Stimulated activated naive CD8-positive, alpha-beta T cell treated with anti-CD3 and anti-CD28 coated beads, Interleukin-15, amount 100 ng/mL, for 72 hours (primary cell): ENCODE results near the gene CROCC.
A peak's percentile ranks its signal among the peaks of the same experiment; 100 is the strongest.
"Not testable (repeated sequence)": the region's sequence is repeated elsewhere in the genome, so short reads cannot be mapped to it uniquely, and the experiment has no call there.

Experiments
- ATAC-seq: fragments of 150-1000 bp; cut with Tn5 transposase; 2 replicates; pipeline ENCODE4 v1.10.0; 2021; ENCODE audit warnings: mild to moderate bottlenecking, moderate library complexity
- DNase-seq, 2 donors: peaks; one replicate each; pipeline ENCODE4 v3.0.0; 2021 to 2022
- H3K27ac Mint-ChIP-seq, 2 donors: one replicate each; pipeline ENCODE4 v1.8.0; 2022; ENCODE audit warnings: mild to moderate bottlenecking in 2 of 2, mixed read lengths in 2 of 2, moderate library complexity in 2 of 2
- H3K27me3 Mint-ChIP-seq: one replicate; pipeline ENCODE4 v1.8.0; 2022; ENCODE audit warnings: mixed read lengths
- H3K4me1 Mint-ChIP-seq: one replicate; pipeline ENCODE4 v1.8.0; 2022; ENCODE audit warnings: mild to moderate bottlenecking, mixed read lengths
- H3K4me3 Mint-ChIP-seq, 2 donors: one replicate each; pipeline ENCODE4 v1.8.0; 2022; ENCODE audit warnings: mild to moderate bottlenecking in 2 of 2, mixed read lengths in 2 of 2, moderate library complexity in 1 of 2
- H3K9me3 Mint-ChIP-seq, 2 donors: one replicate each; pipeline ENCODE4 v1.8.0; 2022; ENCODE audit warnings: mixed read lengths in 2 of 2

Gene CROCC

DNA sequence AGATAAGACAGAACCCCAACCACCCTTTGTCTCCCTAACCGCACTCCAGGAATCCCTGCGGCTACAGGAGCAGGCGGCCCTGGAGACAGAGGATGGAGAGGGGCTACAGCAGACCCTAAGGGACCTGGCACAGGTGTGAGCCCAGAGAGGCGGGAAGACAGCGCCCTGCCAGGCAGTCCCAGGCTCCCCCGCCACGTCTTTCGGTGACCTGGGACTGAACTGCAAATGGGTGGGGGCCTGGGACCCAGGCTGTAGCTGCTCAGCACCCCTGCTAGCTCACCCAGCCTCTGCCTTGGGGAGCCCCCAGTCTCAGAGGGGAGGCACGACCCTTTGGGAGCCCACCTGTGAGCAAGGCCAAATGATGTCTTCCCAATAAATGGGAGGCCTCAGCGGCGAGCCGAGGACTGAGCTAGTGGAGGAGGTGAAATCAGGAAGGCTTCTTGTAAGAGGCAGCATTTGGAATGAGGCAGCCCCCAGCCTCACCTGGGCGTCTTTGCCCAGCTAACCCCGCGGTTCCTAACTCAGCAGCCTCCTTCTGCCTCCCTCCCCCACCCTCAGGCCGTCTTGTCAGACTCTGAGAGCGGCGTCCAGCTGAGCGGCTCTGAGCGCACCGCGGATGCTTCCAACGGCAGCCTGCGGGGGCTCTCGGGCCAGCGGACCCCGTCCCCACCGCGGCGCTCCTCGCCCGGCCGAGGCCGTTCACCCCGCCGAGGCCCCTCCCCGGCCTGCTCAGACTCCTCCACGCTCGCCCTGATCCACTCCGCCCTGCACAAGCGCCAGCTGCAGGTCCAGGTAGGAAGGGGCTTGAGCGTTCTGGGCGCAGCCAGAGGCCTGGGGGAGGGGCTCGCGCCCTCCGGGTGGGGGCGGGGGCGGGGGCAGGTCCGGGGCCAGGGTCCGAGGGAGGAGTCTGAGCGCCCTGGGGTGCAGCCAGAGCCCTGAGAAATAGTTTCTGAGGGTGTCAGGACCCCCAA, 16.9 kb downstream of the CROCC start:
- H3K27me3 Mint-ChIP-seq, result no peaks in the 10 kb centered on the region

DNA sequence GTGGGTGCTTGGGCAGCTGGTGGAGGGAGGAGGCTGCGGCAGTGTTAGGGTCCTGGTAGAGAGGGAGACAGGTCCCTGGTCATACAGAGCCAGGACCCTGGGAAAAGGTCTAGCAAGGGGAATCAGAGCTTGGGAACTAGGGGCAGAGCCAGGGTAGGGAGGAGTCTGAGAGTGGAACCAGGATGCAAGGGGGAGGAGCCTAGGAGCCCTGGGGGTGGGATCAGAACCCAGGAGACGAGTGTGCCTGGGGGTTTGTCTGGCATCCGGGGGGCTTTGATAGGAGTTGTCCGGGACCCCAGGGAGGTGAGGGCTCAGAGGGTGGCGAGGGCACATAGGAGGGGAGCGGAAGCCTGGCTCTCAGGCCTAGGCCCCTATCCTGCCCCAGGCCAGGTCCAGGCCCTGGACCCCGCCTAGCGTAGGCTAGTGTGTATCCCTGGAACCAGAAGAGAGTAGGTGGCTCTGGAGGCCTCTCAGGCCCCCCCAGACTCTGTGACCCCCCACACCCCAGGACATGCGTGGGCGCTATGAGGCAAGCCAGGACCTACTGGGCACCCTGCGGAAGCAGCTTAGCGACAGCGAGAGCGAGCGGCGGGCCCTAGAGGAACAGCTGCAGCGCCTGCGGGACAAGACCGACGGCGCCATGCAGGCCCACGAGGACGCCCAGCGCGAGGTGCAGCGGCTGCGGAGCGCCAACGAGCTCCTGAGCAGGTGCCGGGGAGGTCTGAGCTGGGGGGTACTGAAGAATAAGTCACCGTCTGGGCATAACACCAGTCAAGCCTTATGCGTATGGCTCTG, 17.9 kb downstream of the CROCC start:
- ATAC-seq, result peak; percentile 31
- DNase-seq, H3K9me3 Mint-ChIP-seq, H3K4me3 Mint-ChIP-seq, H3K4me1 Mint-ChIP-seq, H3K27me3 Mint-ChIP-seq: not testable (repeated sequence)
- H3K27ac Mint-ChIP-seq, result peak overlapping the region in 1 of 2 donors; percentile 33

More for the DNA sequence above, 16.9 kb downstream of the CROCC start:
- H3K4me3 Mint-ChIP-seq, result no peak overlapping the region
- H3K27ac Mint-ChIP-seq, result no peak overlapping the region
- no peak for ATAC-seq
- no peak for DNase-seq
- no peaks in the 10 kb centered on the region for H3K4me1 Mint-ChIP-seq
- H3K9me3 Mint-ChIP-seq, result no peaks in the 10 kb centered on the region

DNA sequence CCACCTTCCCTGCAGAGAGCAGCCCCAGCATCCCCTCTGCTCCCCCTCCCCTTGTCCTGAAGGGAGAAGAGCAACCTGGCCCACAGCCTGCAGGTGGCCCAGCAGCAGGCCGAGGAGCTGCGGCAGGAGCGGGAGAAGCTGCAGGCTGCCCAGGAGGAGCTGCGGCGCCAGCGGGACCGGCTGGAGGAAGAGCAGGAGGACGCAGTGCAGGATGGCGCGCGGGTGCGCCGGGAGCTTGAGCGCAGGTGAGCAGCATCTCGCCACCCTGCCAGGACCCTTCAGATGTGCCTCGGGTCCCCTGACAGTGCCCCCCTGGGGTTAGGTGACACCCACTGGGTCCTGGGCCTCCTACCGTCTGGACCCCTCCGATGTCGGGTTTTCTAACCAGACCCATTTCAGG, 22.3 kb downstream of the CROCC start:
- Mint-ChIP-seq H3K27ac (peak overlapping the region in 1 of 2 donors; percentile 27), H3K4me3 (no peak overlapping the region), H3K27me3 (no peaks in the 10 kb centered on the region), H3K9me3 (no peaks in the 10 kb centered on the region), H3K4me1 (no peaks in the 10 kb centered on the region)
- ATAC-seq (no peak), DNase-seq (no peak)

DNA sequence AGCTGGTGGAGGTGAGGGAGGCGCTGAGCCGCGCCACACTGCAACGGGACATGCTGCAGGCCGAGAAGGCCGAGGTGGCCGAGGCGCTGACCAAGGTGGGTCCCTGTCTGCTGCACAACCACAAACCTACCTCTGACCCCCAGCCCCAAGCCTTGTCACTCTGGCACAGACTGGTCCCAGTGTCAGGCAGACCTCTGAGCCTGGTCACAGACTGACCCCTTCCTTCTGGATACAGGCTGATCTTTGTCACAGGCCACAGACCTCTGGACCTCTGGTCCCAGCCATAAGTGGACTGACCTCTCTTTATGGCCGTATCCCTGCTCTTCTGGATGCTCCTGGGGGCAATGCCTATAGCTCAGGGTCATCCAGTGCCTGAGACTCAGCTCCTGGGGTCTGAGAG, 23.8 kb downstream of the CROCC start:
- DNase-seq, H3K4me1 Mint-ChIP-seq, H3K27me3 Mint-ChIP-seq, H3K9me3 Mint-ChIP-seq, H3K4me3 Mint-ChIP-seq, H3K27ac Mint-ChIP-seq, ATAC-seq: not testable (repeated sequence)

DNA sequence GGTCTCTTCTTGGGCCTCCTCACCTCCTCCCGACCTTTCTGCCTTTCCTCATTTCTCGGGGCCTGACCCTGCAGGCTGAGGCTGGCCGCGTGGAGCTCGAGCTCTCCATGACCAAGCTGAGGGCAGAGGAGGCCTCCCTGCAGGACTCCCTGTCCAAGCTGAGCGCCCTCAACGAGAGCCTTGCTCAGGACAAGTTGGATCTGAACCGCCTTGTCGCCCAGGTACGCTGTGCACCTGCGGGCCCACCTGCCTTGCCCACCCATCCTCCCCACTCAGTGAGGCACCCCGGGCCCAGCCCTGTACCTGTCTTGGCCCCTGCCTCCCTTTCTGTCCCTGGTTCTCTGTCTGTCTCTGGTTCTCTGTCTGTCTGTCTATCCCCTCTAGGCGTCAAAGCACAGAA, 24.5 kb downstream of the CROCC start:
- DNase-seq, H3K4me1 Mint-ChIP-seq, H3K9me3 Mint-ChIP-seq, H3K4me3 Mint-ChIP-seq, H3K27me3 Mint-ChIP-seq: not testable (repeated sequence)
- peak; percentile 23 for ATAC-seq
- H3K27ac Mint-ChIP-seq, result peak overlapping the region in 1 of 2 donors; percentile 87

DNA sequence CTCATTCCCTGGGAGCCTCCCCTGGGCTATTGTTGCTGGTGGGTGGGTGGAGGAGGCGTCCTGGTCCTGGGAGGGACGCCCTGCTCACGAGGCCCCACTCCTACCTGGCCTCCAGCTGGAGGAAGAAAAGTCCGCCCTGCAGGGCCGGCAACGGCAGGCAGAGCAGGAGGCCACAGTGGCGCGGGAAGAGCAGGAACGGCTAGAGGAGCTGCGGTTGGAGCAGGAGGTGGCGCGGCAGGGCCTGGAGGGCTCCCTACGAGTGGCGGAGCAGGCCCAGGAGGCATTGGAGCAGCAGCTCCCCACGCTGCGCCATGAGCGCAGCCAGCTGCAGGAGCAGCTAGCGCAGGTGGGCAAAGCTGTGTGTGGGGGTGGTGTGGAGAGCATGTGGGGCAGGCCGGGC, 24.9 kb downstream of the CROCC start:
- ATAC-seq (peak; percentile 31), DNase-seq (no peak)
- no peaks in the 10 kb centered on the region for H3K27me3 Mint-ChIP-seq
- H3K4me1 Mint-ChIP-seq, result no peaks in the 10 kb centered on the region
- no peaks in the 10 kb centered on the region for H3K9me3 Mint-ChIP-seq
- no peak overlapping the region for H3K27ac Mint-ChIP-seq
- no peak overlapping the region for H3K4me3 Mint-ChIP-seq

DNA sequence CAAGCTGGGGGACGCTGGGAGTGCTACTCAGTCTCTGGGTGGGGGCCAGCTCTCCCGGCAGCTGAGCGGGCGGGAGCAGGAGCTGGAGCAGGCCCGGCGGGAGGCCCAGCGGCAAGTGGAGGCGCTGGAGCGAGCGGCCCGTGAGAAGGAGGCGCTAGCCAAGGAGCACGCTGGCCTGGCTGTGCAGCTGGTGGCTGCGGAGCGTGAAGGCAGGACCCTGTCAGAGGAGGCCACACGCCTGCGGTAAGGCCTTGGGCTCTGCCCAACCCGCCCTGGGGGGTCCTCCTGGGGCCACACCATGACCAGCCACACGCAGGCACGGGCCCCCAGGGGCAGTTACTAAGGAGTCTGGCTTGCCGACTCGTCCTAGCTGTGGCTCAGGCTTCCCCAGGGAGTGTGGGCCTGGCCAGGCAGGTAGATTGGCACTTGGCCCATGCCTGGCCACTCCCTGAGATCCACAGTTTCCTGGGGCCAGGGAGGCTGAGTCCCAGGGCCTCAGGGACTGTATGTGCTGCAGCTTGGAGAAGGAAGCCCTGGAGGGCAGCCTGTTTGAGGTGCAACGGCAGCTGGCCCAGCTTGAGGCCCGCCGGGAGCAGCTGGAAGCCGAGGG, 26.7 kb downstream of the CROCC start:
- H3K4me1 Mint-ChIP-seq, H3K27me3 Mint-ChIP-seq, H3K9me3 Mint-ChIP-seq, ATAC-seq, H3K4me3 Mint-ChIP-seq, DNase-seq: not testable (repeated sequence)
- H3K27ac Mint-ChIP-seq, result peak overlapping the region in 1 of 2 donors; percentile 27

DNA sequence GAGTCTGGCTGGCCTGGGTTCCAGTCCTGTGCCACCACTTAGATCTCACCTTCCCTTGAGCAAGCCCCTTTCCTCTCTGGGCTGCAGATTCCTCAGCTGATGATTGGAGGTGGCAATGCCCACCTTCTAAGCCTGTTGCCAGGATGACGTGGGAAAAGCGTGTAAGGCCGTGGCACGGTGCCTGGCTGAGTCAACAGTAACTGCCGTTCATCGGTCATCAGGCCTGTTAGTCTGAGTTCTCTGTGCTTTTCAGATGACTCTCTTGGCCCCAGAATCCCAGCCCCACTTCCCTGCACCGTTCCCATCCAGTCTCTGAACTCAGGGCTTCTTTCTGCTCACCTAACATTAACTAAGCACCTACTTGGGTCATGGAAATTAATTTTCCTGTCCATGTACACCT, 27.3 kb downstream of the CROCC start:
- not testable (repeated sequence) for H3K27ac Mint-ChIP-seq, DNase-seq, H3K9me3 Mint-ChIP-seq, H3K27me3 Mint-ChIP-seq, H3K4me3 Mint-ChIP-seq, ATAC-seq, H3K4me1 Mint-ChIP-seq

DNA sequence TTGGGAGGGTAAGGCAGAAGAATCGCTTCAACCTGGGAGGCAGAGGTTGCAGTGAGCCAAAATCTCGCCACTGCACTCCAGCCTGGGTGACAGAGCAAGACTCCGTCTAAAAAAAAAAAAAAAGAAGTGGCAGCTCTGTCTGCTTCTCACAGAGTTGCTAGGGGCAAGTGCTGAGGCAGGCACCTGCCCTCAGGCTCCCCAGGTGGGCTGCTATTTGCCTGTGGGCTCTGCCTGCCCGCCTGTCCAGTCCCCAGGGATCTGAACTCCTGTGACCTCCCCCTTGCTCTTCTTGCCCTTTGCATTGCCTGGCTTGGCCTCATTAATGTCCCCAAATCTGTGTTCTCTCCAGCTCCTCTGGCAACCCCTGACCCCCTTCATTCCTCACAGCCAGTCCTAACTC, 30.6 kb downstream of the CROCC start:
- not testable (repeated sequence) for H3K27me3 Mint-ChIP-seq, H3K27ac Mint-ChIP-seq, ATAC-seq, H3K4me1 Mint-ChIP-seq, DNase-seq, H3K9me3 Mint-ChIP-seq, H3K4me3 Mint-ChIP-seq

DNA sequence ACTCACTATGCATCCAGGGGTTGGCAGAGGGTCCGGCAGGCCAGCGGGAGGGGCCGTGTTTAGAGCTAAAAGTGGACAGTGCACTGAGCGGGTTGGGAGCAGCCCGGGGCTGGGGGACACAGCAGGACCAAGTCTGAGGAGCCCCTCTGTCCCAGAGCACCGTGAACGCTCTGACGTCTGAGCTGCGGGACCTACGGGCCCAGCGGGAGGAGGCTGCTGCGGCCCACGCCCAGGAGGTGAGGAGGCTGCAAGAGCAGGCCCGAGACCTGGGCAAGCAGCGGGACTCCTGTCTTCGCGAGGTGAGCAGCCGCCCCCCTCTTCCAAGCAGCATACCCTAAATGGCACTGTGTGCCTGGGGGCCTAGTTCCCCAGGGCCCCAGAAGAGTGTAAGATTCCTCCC, 32.8 kb downstream of the CROCC start:
- no peaks in the 10 kb centered on the region for H3K9me3 Mint-ChIP-seq
- no peak for ATAC-seq
- no peaks in the 10 kb centered on the region for H3K27me3 Mint-ChIP-seq
- DNase-seq, result no peak
- H3K4me3 Mint-ChIP-seq, result no peak overlapping the region
- no peak overlapping the region for H3K27ac Mint-ChIP-seq
- H3K4me1 Mint-ChIP-seq, result peaks cover 7% of the 10 kb centered on the region

DNA sequence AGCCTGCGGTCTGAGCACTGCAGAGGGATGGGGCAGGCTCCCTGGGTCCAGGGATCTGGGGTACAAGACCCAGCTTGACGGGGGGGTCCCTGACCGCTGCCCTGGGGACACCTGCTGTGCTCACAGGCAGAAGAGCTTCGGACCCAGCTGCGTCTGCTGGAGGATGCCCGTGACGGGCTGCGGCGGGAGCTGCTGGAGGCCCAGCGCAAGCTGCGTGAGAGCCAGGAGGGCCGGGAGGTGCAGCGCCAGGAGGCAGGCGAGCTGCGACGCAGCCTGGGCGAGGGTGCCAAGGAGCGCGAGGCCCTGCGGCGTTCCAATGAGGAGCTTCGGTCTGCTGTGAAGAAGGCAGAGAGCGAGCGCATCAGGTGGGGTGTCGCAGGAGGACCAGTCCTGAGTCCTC, 33.5 kb downstream of the CROCC start:
- Mint-ChIP-seq H3K27ac (no peak overlapping the region), H3K4me1 (peaks cover 11% of the 10 kb centered on the region), H3K9me3 (no peaks in the 10 kb centered on the region), H3K4me3 (no peak overlapping the region), H3K27me3 (no peaks in the 10 kb centered on the region)
- ATAC-seq, result no peak
- no peak for DNase-seq

DNA sequence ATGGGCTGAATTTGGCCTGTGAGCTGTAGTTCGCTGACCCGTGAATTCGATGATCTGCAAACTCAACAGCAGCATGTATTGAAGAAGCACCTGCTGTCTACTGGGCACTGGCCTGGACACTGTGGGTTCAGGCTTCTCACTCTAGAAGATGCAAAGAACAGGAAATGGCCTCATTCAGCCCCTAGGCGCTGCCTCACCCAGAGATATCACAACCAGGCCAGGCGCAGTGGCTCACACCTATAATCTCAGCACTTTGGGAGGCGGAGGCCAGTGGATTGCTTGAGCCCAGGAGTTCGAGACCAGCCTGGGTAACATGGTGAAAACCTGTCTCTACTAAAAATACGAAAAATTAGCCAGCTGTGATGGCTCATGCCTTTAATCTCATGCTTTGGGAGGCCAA, 35.0 kb downstream of the CROCC start:
- no peak overlapping the region for H3K27ac Mint-ChIP-seq
- H3K4me3 Mint-ChIP-seq, result no peak overlapping the region
- ATAC-seq (no peak), DNase-seq (no peak)
- no peaks in the 10 kb centered on the region for H3K9me3 Mint-ChIP-seq
- no peaks in the 10 kb centered on the region for H3K27me3 Mint-ChIP-seq
- H3K4me1 Mint-ChIP-seq, result peaks cover 23% of the 10 kb centered on the region

DNA sequence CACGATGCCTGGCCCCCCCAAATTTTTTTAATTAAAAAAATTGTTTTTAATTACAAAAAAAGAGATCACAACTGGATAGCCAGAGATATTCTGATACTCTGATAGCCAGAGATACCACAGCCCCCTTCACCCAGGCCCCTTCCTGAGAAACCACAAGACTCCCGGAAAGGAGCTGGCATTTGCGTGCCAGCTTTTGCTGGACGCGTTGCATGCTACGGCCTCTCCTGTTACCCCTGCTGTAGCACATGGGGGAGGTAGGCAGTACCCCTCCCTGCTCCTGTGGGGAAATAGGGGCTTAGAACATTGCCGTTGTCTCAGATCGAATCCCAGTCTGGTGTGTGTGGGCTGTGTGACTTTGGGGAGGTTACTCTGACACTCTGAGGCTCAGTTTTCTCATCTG, 36.0 kb downstream of the CROCC start:
- no peaks in the 10 kb centered on the region for H3K9me3 Mint-ChIP-seq
- ATAC-seq (no peak), DNase-seq (no peak)
- H3K4me3 Mint-ChIP-seq, result no peak overlapping the region
- H3K4me1 Mint-ChIP-seq, result peaks cover 21% of the 10 kb centered on the region
- no peak overlapping the region for H3K27ac Mint-ChIP-seq
- no peaks in the 10 kb centered on the region for H3K27me3 Mint-ChIP-seq

DNA sequence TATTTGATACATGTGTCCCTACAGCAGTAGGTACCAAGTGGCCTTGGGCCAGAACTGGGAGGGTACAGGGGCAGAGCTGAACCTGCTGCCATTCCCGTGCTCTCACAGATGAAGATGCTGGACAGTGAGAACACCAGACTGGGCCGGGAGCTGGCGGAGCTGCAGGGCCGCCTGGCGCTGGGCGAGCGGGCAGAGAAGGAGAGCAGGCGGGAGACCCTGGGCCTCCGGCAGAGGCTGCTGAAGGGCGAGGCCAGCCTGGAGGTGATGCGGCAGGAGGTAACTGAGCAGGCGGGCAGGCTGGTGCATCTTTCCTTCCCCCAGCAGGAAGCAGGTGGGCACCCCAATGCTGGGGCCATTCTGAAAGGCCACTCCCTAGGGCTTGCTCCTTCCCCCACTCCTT, 36.7 kb downstream of the CROCC start:
- ATAC-seq (no peak), DNase-seq (no peak)
- Mint-ChIP-seq H3K4me1 (peaks cover 18% of the 10 kb centered on the region), H3K27me3 (no peaks in the 10 kb centered on the region), H3K9me3 (no peaks in the 10 kb centered on the region), H3K4me3 (no peak overlapping the region), H3K27ac (no peak overlapping the region)

DNA sequence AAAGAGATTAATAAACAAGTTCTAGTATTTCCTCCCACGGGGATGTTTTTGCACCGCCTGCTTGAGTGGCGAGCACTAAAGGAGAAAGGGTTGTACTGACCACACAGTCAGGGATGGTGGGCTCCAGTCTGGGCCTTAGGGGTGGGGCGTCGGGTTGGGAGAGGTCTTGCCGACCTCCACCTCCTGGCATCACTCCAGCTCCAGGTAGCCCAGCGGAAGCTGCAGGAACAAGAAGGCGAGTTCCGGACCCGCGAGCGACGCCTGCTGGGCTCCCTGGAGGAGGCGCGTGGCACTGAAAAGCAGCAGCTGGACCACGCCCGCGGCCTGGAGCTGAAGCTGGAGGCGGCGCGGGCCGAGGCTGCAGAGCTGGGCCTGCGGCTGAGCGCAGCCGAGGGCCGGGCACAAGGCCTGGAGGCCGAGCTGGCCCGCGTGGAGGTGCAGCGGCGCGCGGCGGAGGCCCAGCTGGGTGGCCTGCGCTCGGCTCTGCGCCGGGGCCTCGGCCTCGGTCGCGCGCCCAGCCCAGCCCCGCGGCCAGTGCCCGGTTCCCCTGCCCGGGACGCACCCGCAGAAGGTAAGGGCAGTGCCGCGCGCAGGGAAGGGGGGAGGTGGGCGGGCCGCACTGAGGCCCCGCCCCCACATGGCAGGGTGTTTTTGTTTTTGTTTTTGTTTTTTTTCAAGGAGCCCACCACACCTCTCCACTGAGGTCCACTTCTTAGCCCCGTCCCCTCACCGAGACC, 39.0 kb downstream of the CROCC start:
- Mint-ChIP-seq H3K4me1 (peaks cover 26% of the 10 kb centered on the region), H3K27me3 (no peaks in the 10 kb centered on the region)
- DNase-seq, result peak; percentile 77 to 86

More for the DNA sequence above, 39.0 kb downstream of the CROCC start:
- H3K27ac Mint-ChIP-seq, result peak overlapping the region; percentile 67 to 82
- peak overlapping the region; percentile 79 to 83 for H3K4me3 Mint-ChIP-seq
- H3K9me3 Mint-ChIP-seq, result no peaks in the 10 kb centered on the region
- ATAC-seq, result peak; percentile 92
